Parathyroid adenoma (tissue), 2 donors: Measurements from ENCODE around the gene SOX13.

Experiments used
- H2AFZ ChIP-seq: fragments of 300-600 bp; sonication (generic); one replicate; pipeline ENCODE4 v1.7.0; 2017; ENCODE audit warnings: antibody characterized with exemption, mild to moderate bottlenecking
- H3K27ac ChIP-seq: fragments of 300-600 bp; sonication (generic); one replicate; pipeline ENCODE4 v1.7.0; 2017
- H3K27me3 ChIP-seq: fragments of 300-600 bp; sonication (generic); one replicate; pipeline ENCODE4 v1.7.0; 2017; ENCODE audit warnings: low read length; ENCODE audit not compliant: control insufficient read depth, insufficient read depth
- H3K36me3 ChIP-seq: fragments of 300-600 bp; sonication (generic); one replicate; pipeline ENCODE4 v1.7.0; 2017; ENCODE audit warnings: low read length; ENCODE audit not compliant: control insufficient read depth, insufficient read depth
- H3K4me1 ChIP-seq: fragments of 300-600 bp; sonication (generic); one replicate; pipeline ENCODE4 v1.7.0; 2017; ENCODE audit warnings: control low read depth
- H3K4me2 ChIP-seq: fragments of 300-600 bp; sonication (generic); one replicate; pipeline ENCODE4 v1.7.0; 2017; ENCODE audit warnings: low read length
- H3K4me3 ChIP-seq: fragments of 300-600 bp; sonication (generic); one replicate; pipeline ENCODE4 v1.7.0; 2017; ENCODE audit warnings: low read depth, low read length
- H3K79me2 ChIP-seq: fragments of 300-600 bp; sonication (generic); one replicate; pipeline ENCODE4 v1.7.0; 2017; ENCODE audit warnings: control low read depth
- H3K9ac ChIP-seq: fragments of 300-600 bp; sonication (generic); one replicate; pipeline ENCODE4 v1.7.0; 2017; ENCODE audit warnings: mild to moderate bottlenecking
- H3K9me3 ChIP-seq: fragments of 300-600 bp; sonication (generic); one replicate; pipeline ENCODE4 v1.7.0; 2017; ENCODE audit warnings: low read length; ENCODE audit not compliant: control insufficient read depth
- CTCF ChIP-seq: fragments of 300-600 bp; sonication (generic); IDR thresholded peaks from one replicate; pipeline ENCODE4 v1.7.0; 2017; ENCODE audit warnings: antibody characterized with exemption, mild to moderate bottlenecking
- donor health status: primary hyperparathyroidism.

The SOX13 gene

GRCh38 chr1:204067935-204068334 lies 5.0 kb upstream of the SOX13 start:
- H3K27me3 ChIP-seq = no peaks in the 10 kb centered on the region
- TF ChIP-seq CTCF = no peak

GRCh38 chr1:204069887-204070286 lies 3.0 kb upstream of the SOX13 start:
- H3K4me3 ChIP-seq = no peak overlapping the region
- H3K27me3 ChIP-seq = no peaks in the 10 kb centered on the region
- no peak for TF ChIP-seq CTCF
- H3K9me3 ChIP-seq = no peaks in the 10 kb centered on the region
- H3K36me3 ChIP-seq = no peaks in the 10 kb centered on the region
- H3K79me2 ChIP-seq = peaks cover under 1% of the 10 kb centered on the region
- H3K4me2 ChIP-seq = no peak overlapping the region
- no peaks in the 10 kb centered on the region for H3K4me1 ChIP-seq
- H3K27ac ChIP-seq = no peak overlapping the region
- H3K9ac ChIP-seq = no peak overlapping the region
- no peak overlapping the region for H2AFZ ChIP-seq

More at GRCh38 chr1:204067935-204068334, 5.0 kb upstream of the SOX13 start:
- H3K27ac ChIP-seq = no peak overlapping the region
- H3K79me2 ChIP-seq = no peaks in the 10 kb centered on the region
- H3K4me2 ChIP-seq = no peak overlapping the region
- no peaks in the 10 kb centered on the region for H3K36me3 ChIP-seq
- no peaks in the 10 kb centered on the region for H3K4me1 ChIP-seq
- no peak overlapping the region for H2AFZ ChIP-seq
- H3K9ac ChIP-seq = no peak overlapping the region
- H3K9me3 ChIP-seq = no peaks in the 10 kb centered on the region
- H3K4me3 ChIP-seq = no peak overlapping the region

- Histone ChIP-seq H2AFZ (no peak overlapping the region), H3K9ac (no peak overlapping the region), H3K4me1 (peaks cover under 1% of the 10 kb centered on the region), H3K4me2 (no peak overlapping the region), H3K27me3 (no peaks in the 10 kb centered on the region), H3K79me2 (peaks cover 10% of the 10 kb centered on the region), H3K36me3 (no peaks in the 10 kb centered on the region), H3K27ac (no peak overlapping the region), H3K9me3 (no peaks in the 10 kb centered on the region), H3K4me3 (no peak overlapping the region)
- TF ChIP-seq CTCF = no peak
Observed at GRCh38 chr1:204070895-204071294, 2.0 kb upstream of the SOX13 start.

GRCh38 chr1:204073837-204074273 lies 940 bp downstream of the SOX13 start:
- no peak for TF ChIP-seq CTCF
- Histone ChIP-seq H3K4me1 (peaks cover 2% of the 10 kb centered on the region), H3K79me2 (peaks cover 29% of the 10 kb centered on the region), H3K4me3 (peak overlapping the region; percentile 82), H3K27me3 (no peaks in the 10 kb centered on the region), H3K36me3 (no peaks in the 10 kb centered on the region), H3K9ac (no peak overlapping the region), H3K9me3 (no peaks in the 10 kb centered on the region), H3K4me2 (peak overlapping the region; percentile 81), H3K27ac (peak overlapping the region; percentile 81), H2AFZ (peak overlapping the region; percentile 6)
